GM18861 (cell line): ENCODE measurements around the gene RAP1GAP.

ENCODE experiments used
- ATAC-seq: cut with Tn5 transposase; IDR thresholded peaks from one replicate; pipeline ENCODE4 v1.9.1; 2021; ENCODE audit not compliant: unreplicated experiment

The RAP1GAP gene

DNA sequence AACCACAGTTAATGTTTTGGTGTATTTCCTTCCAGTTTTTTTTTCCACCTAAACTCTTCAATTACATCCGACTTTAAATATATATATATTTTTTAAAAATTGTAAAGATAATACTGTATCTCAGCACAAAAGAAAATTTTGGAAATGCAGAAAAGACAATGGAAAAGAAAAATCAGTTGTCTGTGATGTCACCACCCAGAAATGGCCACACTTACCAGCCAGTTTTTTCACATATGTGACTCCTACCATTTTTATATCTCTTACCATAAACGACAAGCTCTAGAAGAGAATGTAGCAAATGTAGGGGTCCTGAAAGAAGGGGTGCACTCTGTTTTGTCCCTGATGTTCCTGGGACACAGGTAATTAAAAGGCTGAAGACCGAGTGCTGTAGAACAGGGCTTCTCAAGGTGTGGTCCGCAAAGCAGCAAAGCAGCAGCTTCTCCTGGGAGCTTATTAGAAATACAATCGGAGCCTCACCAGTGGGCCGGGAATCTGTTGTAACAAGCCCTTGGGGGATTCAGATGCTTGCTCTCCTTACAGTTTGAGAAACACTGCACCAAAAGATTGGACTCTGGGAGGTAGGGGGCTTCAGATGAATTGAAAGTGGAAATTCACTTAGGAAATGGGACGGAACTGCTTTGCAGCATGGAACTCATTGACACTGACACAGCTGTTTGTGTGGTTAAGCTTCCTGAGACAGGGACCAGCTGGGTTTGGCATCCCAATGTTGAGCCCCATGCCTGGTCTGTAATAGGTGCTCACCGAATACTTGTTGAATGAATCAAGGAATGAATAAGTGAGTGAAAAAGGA is 115.8 kb downstream of the RAP1GAP start:
- no peak for ATAC-seq

DNA sequence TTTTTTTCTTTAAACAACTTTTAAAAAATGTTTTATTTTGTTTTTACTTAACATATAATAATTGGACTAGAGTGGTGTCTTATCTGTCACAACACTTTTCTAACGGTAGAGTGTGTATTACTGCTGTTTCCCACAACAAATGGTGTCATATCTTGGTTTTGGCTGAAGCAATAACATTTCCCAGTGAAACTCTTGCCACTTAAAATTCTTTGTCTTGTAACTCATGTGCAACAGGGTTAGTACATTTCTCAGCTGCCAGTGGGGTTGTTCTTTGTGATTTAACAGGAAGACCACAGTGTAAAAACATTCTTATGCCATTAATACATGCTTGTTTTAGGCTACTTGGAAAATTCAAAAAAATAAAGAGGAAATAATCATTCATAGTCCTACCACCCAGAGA is 116.4 kb downstream of the RAP1GAP start:
- no peak for ATAC-seq

DNA sequence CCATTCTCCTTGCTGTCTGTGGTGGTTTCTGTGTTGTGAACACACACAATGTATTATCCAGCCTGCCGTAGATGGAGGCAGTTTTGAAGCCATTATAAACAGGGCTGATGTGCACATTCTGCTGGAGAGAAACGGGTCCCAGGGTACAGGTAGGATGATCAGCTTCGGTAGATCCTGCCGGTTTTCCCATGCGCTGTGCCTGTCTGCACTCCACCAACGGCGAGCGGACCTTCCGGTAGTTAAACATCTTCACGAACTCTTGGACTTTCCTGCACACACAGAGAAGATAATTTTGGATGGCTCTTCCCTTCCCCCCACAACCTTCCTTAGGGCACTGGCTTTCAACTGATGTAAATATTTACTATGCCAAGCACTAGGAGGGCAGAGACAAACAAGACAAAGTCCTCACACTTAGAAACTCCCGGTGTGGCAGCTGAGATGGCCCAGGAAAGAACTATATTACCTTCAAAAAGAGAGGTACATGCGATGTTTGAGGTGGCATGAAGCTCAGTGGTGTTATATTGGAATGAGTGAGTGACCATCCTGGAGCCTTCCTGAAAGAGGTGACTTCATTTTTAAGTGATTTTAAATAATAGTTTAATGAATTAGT is 118.2 kb downstream of the RAP1GAP start:
- ATAC-seq = no peak

DNA sequence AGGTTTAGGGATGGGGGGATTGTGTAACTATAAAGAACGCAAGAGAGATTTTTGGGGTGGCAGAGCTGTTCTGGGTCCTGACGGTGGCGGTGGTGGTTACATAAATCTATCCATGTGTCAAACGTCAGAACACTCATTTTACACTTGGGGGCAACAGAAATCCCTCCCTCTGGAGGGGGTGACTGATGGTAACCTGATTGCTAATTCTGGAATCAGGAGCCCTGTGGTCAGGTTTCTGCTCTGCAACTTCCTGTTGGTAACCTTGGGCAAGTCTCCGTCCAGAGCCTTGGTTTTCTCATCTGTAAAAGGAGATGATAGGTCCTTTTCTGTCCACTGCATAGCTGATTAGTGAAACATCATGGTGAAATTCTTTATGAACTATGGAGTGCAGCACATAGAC is 119.1 kb downstream of the RAP1GAP start:
- no peak for ATAC-seq

DNA sequence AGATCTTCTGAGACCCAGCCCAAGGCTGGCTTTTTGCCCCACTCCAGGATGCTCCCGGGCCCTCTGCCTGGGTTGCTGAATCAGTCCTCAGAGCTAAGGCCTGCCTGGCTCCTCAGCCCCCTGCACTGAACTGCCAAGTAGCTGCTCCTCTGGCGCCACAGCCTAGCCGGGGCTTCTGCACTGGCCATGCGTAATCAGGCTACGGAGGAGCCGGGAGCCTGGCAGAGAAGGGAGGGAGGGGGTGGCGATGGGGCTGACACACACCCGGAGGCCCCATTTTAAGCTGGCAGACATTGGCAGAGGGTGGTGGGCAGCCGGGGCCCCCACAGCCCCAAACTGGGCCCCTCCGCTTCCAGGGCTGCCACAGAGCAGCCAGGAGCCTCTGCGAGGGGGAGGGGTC is 121.3 kb downstream of the RAP1GAP start:
- no peak for ATAC-seq
